K562 (cell line): Measurements from ENCODE around the gene TMOD2. TPM values are rescaled to one million over a fixed set of nuclear protein-coding genes. Genes with fewer than 3 reads are reported as not detected.

Experiments
- EGR1 ChIP-seq: fragments of 450-650 bp; conservative IDR thresholded peaks from 2 replicates; pipeline ENCODE4 v1.6.1; 2017; ENCODE audit warnings: mild to moderate bottlenecking
- NR2C2 ChIP-seq, 2 experiments: fragments of 200-800 bp in 1 of 2; sonication (Bioruptor generic) in 1 of 2; sonication (generic) in 1 of 2; formaldehyde crosslinking in 1 of 2; IDR thresholded peaks; 2 replicates each; pipeline versions ENCODE4 v1.6.1 to v1.8.0; 2016 to 2022; ENCODE audit warnings: mild to moderate bottlenecking in 1 of 2, missing compliant biosample characterization in 1 of 2, missing genetic modification characterization in 1 of 2, missing genetic modification reagents in 1 of 2
- RREB1 ChIP-seq: fragments of 250-450 bp; sonication (Bioruptor Pico); IDR thresholded peaks from 2 replicates; pipeline ENCODE4 v1.4.0; 2020
- SIX5 ChIP-seq, 2 experiments: IDR thresholded peaks; 2 replicates each; pipeline ENCODE4 v1.6.1; 2011; ENCODE audit warnings: low read length in 2 of 2, borderline replicate concordance in 1 of 2, low read depth in 1 of 2, mild to moderate bottlenecking in 1 of 2, moderate library complexity in 1 of 2; ENCODE audit not compliant: insufficient read depth in 1 of 2
- UBTF ChIP-seq, 2 experiments: IDR thresholded peaks; 2 replicates each; pipeline ENCODE4 v1.6.1; 2012; ENCODE audit warnings: improper control_type of control experiment in 2 of 2, low read depth in 2 of 2, low read length in 2 of 2, borderline replicate concordance in 1 of 2
- YY1 ChIP-seq, 3 experiments: IDR thresholded peaks; 2 replicates each; pipeline ENCODE4 v1.6.1; 2011; ENCODE audit warnings: low read length in 2 of 3, mild to moderate bottlenecking in 2 of 3, moderate library complexity in 2 of 3, borderline replicate concordance in 1 of 3, control low read depth in 1 of 3, low read depth in 1 of 3; ENCODE audit not compliant: insufficient read depth in 3 of 3, insufficient replicate concordance in 2 of 3, control insufficient read depth in 1 of 3, insufficient read length in 1 of 3; ENCODE audit errors: extremely low read depth in 1 of 3
- ZMIZ1 ChIP-seq, 2 experiments: fragments of 150-350 bp in 1 of 2; IDR thresholded peaks; 2 replicates each; pipeline ENCODE4 v1.6.1; 2012 to 2016; ENCODE audit warnings: low read depth in 2 of 2, low read length in 2 of 2, mild to moderate bottlenecking in 1 of 2, moderate library complexity in 1 of 2
- ZNF253 ChIP-seq: fragments of 250-450 bp; sonication (Bioruptor Pico); conservative IDR thresholded peaks from 2 replicates; pipeline ENCODE4 v1.6.1; 2021; ENCODE audit warnings: mild to moderate bottlenecking
- polyA plus RNA-seq, 8 experiments: library from polyadenylated mRNA; depleted of rRNA in 4 of 8; stranded (reverse) in 5 of 8; unstranded in 3 of 8; fragments of >200 nt; fragmentation: Nextera tagmentation in 2 of 8; fragmentation: Illumina TruSeq in 1 of 8; extraction: Ambion mirVana in 2 of 8; extraction: Trizol in 1 of 8; gene quantifications; 2 replicates each; pipeline versions ENCODE4 v1.2.1 to v1.2.3, GENCODE V29; 2011 to 2014; ENCODE audit warnings: inconsistent platforms in 1 of 8, missing spikeins in 1 of 8
- total RNA-seq, 7 experiments: library from RNA; depleted of rRNA in 6 of 7; stranded (reverse); fragments of >200 nt in 6 of 7; fragmentation: Illumina TruSeq in 2 of 7; extraction: Trizol in 2 of 7; gene quantifications; 2 replicates each; pipeline versions ENCODE4 v1.2.1 to v1.2.3, GENCODE V29; 2011 to 2021; ENCODE audit warnings: low replicate concordance in 1 of 7
- TF ChIP-seq, protein P1 (sequence below): fragments of 200-800 bp; sonication (Bioruptor generic); IDR thresholded peaks from 2 replicates; pipeline ENCODE4 v1.6.1; 2017; ENCODE audit warnings: missing genetic modification characterization, missing compliant biosample characterization

TMOD2 gene
- total and polyA plus RNA-seq, 9 of the 15 experiments (the other 6 are each of a cell fraction or from before 2014, with no cell fraction given): 0.49 to 3.8 (median 3.0) TPM

- TF ChIP-seq NR2C2 (CRISPR knock-in tag; IDR thresholded peaks at IDR 0.05): no peak
- peak; percentile 56 for TF ChIP-seq NR2C2 (tag; IDR thresholded peaks at IDR 0.05)
- TF ChIP-seq ZMIZ1 (IDR thresholded peaks at IDR 0.05; ENCODE audit: low read depth in 2 of 2, low read length in 2 of 2): no peak
- peak in 1 of 3 experiments; percentile 38 for TF ChIP-seq YY1 (IDR thresholded peaks at IDR 0.05; ENCODE audit: borderline replicate concordance in 1 of 3, control insufficient read depth in 1 of 3, extremely low read depth in 1 of 3, insufficient read depth in 3 of 3, insufficient read length in 1 of 3, insufficient replicate concordance in 2 of 3, low read depth in 1 of 3, low read length in 2 of 3)
- TF ChIP-seq EGR1: peak; percentile 75
- peak; percentile 22 to 49; a peak in 3 of 4 replicates for TF ChIP-seq SIX5 (IDR thresholded peaks at IDR 0.05; ENCODE audit: borderline replicate concordance in 1 of 2, insufficient read depth in 1 of 2, low read depth in 1 of 2, low read length in 2 of 2)
- TF ChIP-seq ZNF253 (CRISPR knock-in tag): no peak
- TF ChIP-seq UBTF (IDR thresholded peaks at IDR 0.05; ENCODE audit: borderline replicate concordance in 1 of 2, low read depth in 2 of 2, low read length in 2 of 2): 0 out of 4 replicates have a peak, but pooled peaks of 1 of the 2 experiments have one; percentile 21
- TF ChIP-seq RREB1 (CRISPR knock-in tag): peak; percentile 73; the same call in 1 of the 2 replicates
- TF ChIP-seq, protein P1, sequence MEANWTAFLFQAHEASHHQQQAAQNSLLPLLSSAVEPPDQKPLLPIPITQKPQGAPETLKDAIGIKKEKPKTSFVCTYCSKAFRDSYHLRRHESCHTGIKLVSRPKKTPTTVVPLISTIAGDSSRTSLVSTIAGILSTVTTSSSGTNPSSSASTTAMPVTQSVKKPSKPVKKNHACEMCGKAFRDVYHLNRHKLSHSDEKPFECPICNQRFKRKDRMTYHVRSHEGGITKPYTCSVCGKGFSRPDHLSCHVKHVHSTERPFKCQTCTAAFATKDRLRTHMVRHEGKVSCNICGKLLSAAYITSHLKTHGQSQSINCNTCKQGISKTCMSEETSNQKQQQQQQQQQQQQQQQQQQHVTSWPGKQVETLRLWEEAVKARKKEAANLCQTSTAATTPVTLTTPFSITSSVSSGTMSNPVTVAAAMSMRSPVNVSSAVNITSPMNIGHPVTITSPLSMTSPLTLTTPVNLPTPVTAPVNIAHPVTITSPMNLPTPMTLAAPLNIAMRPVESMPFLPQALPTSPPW: peak; percentile 68
Measured at GRCh38 chr15:51750792-51751696, at the start of gene TMOD2 (continued).
